ENCODE data around the gene SPRR2G. TPM values are rescaled to one million over a fixed set of nuclear protein-coding genes. Genes with fewer than 3 reads are reported as not detected.

The SPRR2G gene
- total RNA-seq, 1 experiment from 2014 or later = not detected

- Histone ChIP-seq H3K4me3 (ENCODE audit: low read depth in 2 of 2, low read length in 2 of 2) (no peak overlapping the region), H3K9me3 (ENCODE audit: control insufficient read depth, insufficient read depth, low read depth, low read length) (no peaks in the 10 kb centered on the region), H3K36me3 (ENCODE audit: control insufficient read depth, insufficient read depth, low read length) (no peaks in the 10 kb centered on the region), H3K27ac (ENCODE audit: low read length) (no peak overlapping the region), H3K27me3 (ENCODE audit: control insufficient read depth, insufficient read depth, low read length) (no peaks in the 10 kb centered on the region; the same call in 1 of the 2 replicates), H3K4me1 (ENCODE audit: control insufficient read depth, insufficient read depth, low read length) (no peaks in the 10 kb centered on the region)
- ChIA-PET CTCF (no interaction called here), POLR2A (no interaction called here)
- DNase-seq (ENCODE audit: low read depth, low spot score) (no peak), ATAC-seq (no peak)
- intact Hi-C loops (cut with micrococcal nuclease; ENCODE audit: unreplicated experiment) = no loop called here
- BruUV-seq (replicated peaks) = no TSS peak
- in situ Hi-C loops (cut with HindIII; ENCODE audit: low pct_unique_long_range_greater_than_20kb, low sequenced_read_pairs) = no loop called here
- TF ChIP-seq CTCF (IDR thresholded peaks at IDR 0.05) (no peak), REST (IDR thresholded peaks at IDR 0.05; ENCODE audit: insufficient read depth in 1 of 2, low read depth in 2 of 2, low read length in 1 of 2) (no peak), POLR2AphosphoS5 (IDR thresholded peaks at IDR 0.05; ENCODE audit: low read depth, low read length) (no peak), TCF7L2 (IDR thresholded peaks at IDR 0.05; ENCODE audit: low read depth, low read length) (no peak), SIN3A (IDR thresholded peaks at IDR 0.05; ENCODE audit: borderline replicate concordance, insufficient read depth, low read depth, low read length) (no peak)
These were observed 28.2 kb upstream of the SPRR2G start for GRCh38 chr1:153178922-153179321.

- intact Hi-C loops (cut with micrococcal nuclease; ENCODE audit: unreplicated experiment) = no loop called here
- ChIA-PET POLR2A (no interaction called here), CTCF (interaction anchor here (0.5 kb wide), 1 partner anchor 403 kb away, joined by 4 read pairs; no protein-coding TSS in a partner anchor)
- TF ChIP-seq TCF7L2 (IDR thresholded peaks at IDR 0.05; ENCODE audit: low read depth, low read length) (no peak), CTCF (IDR thresholded peaks at IDR 0.05) (no peak), POLR2AphosphoS5 (IDR thresholded peaks at IDR 0.05; ENCODE audit: low read depth, low read length) (no peak), SIN3A (IDR thresholded peaks at IDR 0.05; ENCODE audit: borderline replicate concordance, insufficient read depth, low read depth, low read length) (no peak), REST (IDR thresholded peaks at IDR 0.05; ENCODE audit: insufficient read depth in 1 of 2, low read depth in 2 of 2, low read length in 1 of 2) (no peak)
- no peak overlapping the region for H3K27ac ChIP-seq (ENCODE audit: low read length)
- H3K27me3 ChIP-seq (ENCODE audit: control insufficient read depth, insufficient read depth, low read length) = peaks cover 2% of the 10 kb centered on the region
- H3K9me3 ChIP-seq (ENCODE audit: control insufficient read depth, insufficient read depth, low read depth, low read length) = no peaks in the 10 kb centered on the region
- no peaks in the 10 kb centered on the region for H3K36me3 ChIP-seq (ENCODE audit: control insufficient read depth, insufficient read depth, low read length)
- in situ Hi-C loops (cut with HindIII; ENCODE audit: low pct_unique_long_range_greater_than_20kb, low sequenced_read_pairs) = no loop called here
- H3K4me3 ChIP-seq (ENCODE audit: low read depth in 2 of 2, low read length in 2 of 2) = no peak overlapping the region
- DNase-seq (ENCODE audit: low read depth, low spot score) = no peak
- no TSS peak for BruUV-seq (replicated peaks)
- H3K4me1 ChIP-seq (ENCODE audit: control insufficient read depth, insufficient read depth, low read length) = no peaks in the 10 kb centered on the region
- ATAC-seq = no peak
These were observed 23.9 kb upstream of the SPRR2G start for GRCh38 chr1:153174624-153175023.
